ENCODE results near the gene MARCO.

Gene MARCO

GRCh38 chr2:119040730-119041129 lies 98.7 kb downstream of the MARCO start:
- no peak for DNase-seq (ENCODE audit: low read depth)

Data from activated T-cell treated with anti-CD3 and anti-CD28 coated beads for 48 hours (primary cell).